Measurements from ENCODE around the gene MTREX.

GRCh38 chr5:55331321-55331720 lies 23.5 kb downstream of the MTREX start:
- TF ChIP-seq CTCF (conservative IDR thresholded peaks at IDR 0.05; ENCODE audit: low read depth, low read length) (no peak), EZH2 (IDR thresholded peaks at IDR 0.05; ENCODE audit: low read length, unreplicated experiment) (no peak)
